ENCODE data around the gene ATP6V0A4.

The ATP6V0A4 gene

GRCh38 chr7:138781004-138781403, 17.0 kb downstream of the ATP6V0A4 start:
- TF ChIP-seq TEAD4 (IDR thresholded peaks at IDR 0.05) = no peak
- TF ChIP-seq RAD21 (IDR thresholded peaks at IDR 0.05; ENCODE audit: low read depth) = no peak
- TF ChIP-seq ZBTB7A (IDR thresholded peaks at IDR 0.05; ENCODE audit: low read depth) = no peak
- TF ChIP-seq YY1 (IDR thresholded peaks at IDR 0.05; ENCODE audit: low read depth) = no peak
- TF ChIP-seq NFIC (IDR thresholded peaks at IDR 0.05) = no peak
- no peak for TF ChIP-seq CREB1 (IDR thresholded peaks at IDR 0.05; ENCODE audit: low read depth)
- TF ChIP-seq FOXM1 (IDR thresholded peaks at IDR 0.05; ENCODE audit: borderline replicate concordance, low read depth) = no peak
- TF ChIP-seq, protein P1, sequence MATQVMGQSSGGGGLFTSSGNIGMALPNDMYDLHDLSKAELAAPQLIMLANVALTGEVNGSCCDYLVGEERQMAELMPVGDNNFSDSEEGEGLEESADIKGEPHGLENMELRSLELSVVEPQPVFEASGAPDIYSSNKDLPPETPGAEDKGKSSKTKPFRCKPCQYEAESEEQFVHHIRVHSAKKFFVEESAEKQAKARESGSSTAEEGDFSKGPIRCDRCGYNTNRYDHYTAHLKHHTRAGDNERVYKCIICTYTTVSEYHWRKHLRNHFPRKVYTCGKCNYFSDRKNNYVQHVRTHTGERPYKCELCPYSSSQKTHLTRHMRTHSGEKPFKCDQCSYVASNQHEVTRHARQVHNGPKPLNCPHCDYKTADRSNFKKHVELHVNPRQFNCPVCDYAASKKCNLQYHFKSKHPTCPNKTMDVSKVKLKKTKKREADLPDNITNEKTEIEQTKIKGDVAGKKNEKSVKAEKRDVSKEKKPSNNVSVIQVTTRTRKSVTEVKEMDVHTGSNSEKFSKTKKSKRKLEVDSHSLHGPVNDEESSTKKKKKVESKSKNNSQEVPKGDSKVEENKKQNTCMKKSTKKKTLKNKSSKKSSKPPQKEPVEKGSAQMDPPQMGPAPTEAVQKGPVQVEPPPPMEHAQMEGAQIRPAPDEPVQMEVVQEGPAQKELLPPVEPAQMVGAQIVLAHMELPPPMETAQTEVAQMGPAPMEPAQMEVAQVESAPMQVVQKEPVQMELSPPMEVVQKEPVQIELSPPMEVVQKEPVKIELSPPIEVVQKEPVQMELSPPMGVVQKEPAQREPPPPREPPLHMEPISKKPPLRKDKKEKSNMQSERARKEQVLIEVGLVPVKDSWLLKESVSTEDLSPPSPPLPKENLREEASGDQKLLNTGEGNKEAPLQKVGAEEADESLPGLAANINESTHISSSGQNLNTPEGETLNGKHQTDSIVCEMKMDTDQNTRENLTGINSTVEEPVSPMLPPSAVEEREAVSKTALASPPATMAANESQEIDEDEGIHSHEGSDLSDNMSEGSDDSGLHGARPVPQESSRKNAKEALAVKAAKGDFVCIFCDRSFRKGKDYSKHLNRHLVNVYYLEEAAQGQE (IDR thresholded peaks at IDR 0.05; ENCODE audit: low read depth) = no peak
- TF ChIP-seq CEBPB (IDR thresholded peaks at IDR 0.05) = no peak
- TF ChIP-seq TCF12 (IDR thresholded peaks at IDR 0.05; ENCODE audit: low read depth) = no peak
- no peak for TF ChIP-seq USF1 (IDR thresholded peaks at IDR 0.05)
- TF ChIP-seq EP300 (IDR thresholded peaks at IDR 0.05; ENCODE audit: borderline replicate concordance) = no peak
- TF ChIP-seq, protein P2, sequence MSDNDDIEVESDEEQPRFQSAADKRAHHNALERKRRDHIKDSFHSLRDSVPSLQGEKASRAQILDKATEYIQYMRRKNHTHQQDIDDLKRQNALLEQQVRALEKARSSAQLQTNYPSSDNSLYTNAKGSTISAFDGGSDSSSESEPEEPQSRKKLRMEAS (IDR thresholded peaks at IDR 0.05) = no peak
- no peak for TF ChIP-seq TAF1 (IDR thresholded peaks at IDR 0.05; ENCODE audit: low read depth)
- no peak for TF ChIP-seq EGR1 (IDR thresholded peaks at IDR 0.05)

DNA sequence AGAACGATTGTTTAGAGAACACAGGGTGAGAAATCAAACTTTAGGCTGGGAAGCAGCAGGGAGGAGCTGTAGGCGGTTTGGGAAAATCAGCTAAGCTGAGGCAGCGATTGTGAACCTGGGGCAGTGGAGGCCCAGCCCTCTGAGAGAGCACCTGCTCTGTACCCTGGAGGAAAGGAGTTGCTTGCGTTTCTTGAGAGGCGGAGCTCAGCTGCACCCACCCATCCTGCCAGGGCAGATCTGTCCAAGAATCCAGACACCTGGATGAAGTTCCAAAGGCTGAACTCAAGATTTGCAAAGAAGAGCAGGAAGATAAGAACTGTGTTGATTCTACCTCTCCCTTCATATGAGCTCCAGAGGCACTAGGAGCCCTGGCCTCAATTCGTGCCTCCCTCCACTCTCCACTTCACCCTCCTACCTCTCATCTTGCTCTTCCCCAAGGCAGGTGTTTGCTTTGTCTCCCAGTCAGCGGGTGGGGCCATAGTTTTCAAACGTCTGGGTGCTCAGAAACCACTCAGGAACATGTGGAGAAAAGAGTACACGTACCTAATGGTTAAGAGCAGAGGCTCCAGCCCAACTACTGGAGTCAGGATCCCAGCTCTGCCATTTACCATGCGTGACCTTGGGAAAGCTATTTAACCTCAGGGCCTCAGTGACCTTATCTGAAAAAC, 21.7 kb downstream of the ATP6V0A4 start:
- TF ChIP-seq EP300 (IDR thresholded peaks at IDR 0.05; ENCODE audit: borderline replicate concordance) = no peak
- no peak for TF ChIP-seq TEAD4 (IDR thresholded peaks at IDR 0.05)
- no peak for TF ChIP-seq RAD21 (IDR thresholded peaks at IDR 0.05; ENCODE audit: low read depth)
- TF ChIP-seq CREB1 (IDR thresholded peaks at IDR 0.05; ENCODE audit: low read depth) = no peak
- no peak for TF ChIP-seq CEBPB (IDR thresholded peaks at IDR 0.05)
- no peak for TF ChIP-seq EGR1 (IDR thresholded peaks at IDR 0.05)
- TF ChIP-seq TCF12 (IDR thresholded peaks at IDR 0.05; ENCODE audit: low read depth) = no peak
- TF ChIP-seq, protein P1 (IDR thresholded peaks at IDR 0.05; ENCODE audit: low read depth) = no peak
- TF ChIP-seq YY1 (IDR thresholded peaks at IDR 0.05; ENCODE audit: low read depth) = no peak
- TF ChIP-seq USF1 (IDR thresholded peaks at IDR 0.05) = no peak
- TF ChIP-seq, protein P2 (IDR thresholded peaks at IDR 0.05) = no peak
- no peak for TF ChIP-seq TAF1 (IDR thresholded peaks at IDR 0.05; ENCODE audit: low read depth)
- TF ChIP-seq NFIC (IDR thresholded peaks at IDR 0.05) = no peak
- no peak for TF ChIP-seq ZBTB7A (IDR thresholded peaks at IDR 0.05; ENCODE audit: low read depth)
- no peak for TF ChIP-seq FOXM1 (IDR thresholded peaks at IDR 0.05; ENCODE audit: borderline replicate concordance, low read depth)

GRCh38 chr7:138773817-138774216, 24.2 kb downstream of the ATP6V0A4 start:
- TF ChIP-seq YY1 (IDR thresholded peaks at IDR 0.05; ENCODE audit: low read depth) = no peak
- no peak for TF ChIP-seq RAD21 (IDR thresholded peaks at IDR 0.05; ENCODE audit: low read depth)
- no peak for TF ChIP-seq TCF12 (IDR thresholded peaks at IDR 0.05; ENCODE audit: low read depth)
- no peak for TF ChIP-seq FOXM1 (IDR thresholded peaks at IDR 0.05; ENCODE audit: borderline replicate concordance, low read depth)
- no peak for TF ChIP-seq USF1 (IDR thresholded peaks at IDR 0.05)
- no peak for TF ChIP-seq TAF1 (IDR thresholded peaks at IDR 0.05; ENCODE audit: low read depth)
- TF ChIP-seq, protein P2 (IDR thresholded peaks at IDR 0.05) = no peak
- no peak for TF ChIP-seq CEBPB (IDR thresholded peaks at IDR 0.05)
- TF ChIP-seq TEAD4 (IDR thresholded peaks at IDR 0.05) = no peak
- TF ChIP-seq, protein P1 (IDR thresholded peaks at IDR 0.05; ENCODE audit: low read depth) = no peak
- TF ChIP-seq EP300 (IDR thresholded peaks at IDR 0.05; ENCODE audit: borderline replicate concordance) = no peak
